ENCODE measurements around the gene OR9A2.

The OR9A2 gene, protein sequence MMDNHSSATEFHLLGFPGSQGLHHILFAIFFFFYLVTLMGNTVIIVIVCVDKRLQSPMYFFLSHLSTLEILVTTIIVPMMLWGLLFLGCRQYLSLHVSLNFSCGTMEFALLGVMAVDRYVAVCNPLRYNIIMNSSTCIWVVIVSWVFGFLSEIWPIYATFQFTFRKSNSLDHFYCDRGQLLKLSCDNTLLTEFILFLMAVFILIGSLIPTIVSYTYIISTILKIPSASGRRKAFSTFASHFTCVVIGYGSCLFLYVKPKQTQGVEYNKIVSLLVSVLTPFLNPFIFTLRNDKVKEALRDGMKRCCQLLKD

DNA sequence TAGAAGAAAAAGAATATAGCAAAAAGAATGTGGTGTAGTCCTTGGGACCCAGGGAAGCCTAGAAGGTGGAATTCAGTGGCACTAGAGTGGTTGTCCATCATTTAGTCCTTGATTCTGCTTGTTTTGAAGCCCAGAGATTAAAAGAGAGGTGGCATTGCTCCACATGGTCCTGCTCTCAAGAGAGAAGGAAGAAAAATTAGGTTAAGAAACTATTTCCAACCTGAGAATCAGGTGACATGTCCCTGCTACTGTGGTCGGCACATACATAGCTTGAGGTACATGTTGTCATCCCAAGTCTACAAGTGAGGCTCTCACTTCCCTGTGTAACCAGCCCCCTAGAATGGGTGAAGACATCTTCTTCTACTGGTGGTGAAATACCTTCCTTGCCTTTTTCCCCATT lies at the start of gene OR9A2:
TSS of gene OR9A2 (minus strand) at position 101 of the 400 bp plus-strand sequence. CDS start at position 101, 0 bp downstream.
- TF ChIP-seq CTCF (IDR thresholded peaks at IDR 0.05; ENCODE audit: low read depth, low read length): no peak
- no peak for DNase-seq (ENCODE audit: extremely low read depth, low read depth)

- no peak for TF ChIP-seq CTCF (IDR thresholded peaks at IDR 0.05; ENCODE audit: low read depth, low read length)
- no peak for DNase-seq (ENCODE audit: extremely low read depth, low read depth)
Measured at GRCh38 chr7:143074141-143074540, 47.2 kb upstream of the OR9A2 start.

DNA sequence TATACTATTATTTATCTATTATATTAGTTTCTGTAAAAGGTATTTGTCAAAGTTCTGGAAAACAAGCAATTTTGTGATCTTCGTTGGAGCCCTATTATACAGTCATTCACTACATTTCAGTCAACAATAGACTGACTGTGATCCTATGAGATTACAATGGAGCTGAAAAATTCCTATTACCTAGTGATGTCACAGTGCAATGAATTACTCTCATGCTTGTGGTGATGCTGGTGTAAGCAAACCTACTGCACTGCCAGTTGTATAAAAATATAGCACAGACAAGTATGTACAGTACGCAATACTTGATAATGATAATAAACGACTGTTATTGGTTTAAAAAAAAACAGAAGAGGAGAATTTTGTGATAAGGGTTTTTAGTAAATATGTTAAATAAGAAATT lies 46.6 kb upstream of the OR9A2 start:
- DNase-seq (ENCODE audit: extremely low read depth, low read depth): no peak
- no peak for TF ChIP-seq CTCF (IDR thresholded peaks at IDR 0.05; ENCODE audit: low read depth, low read length)

DNA sequence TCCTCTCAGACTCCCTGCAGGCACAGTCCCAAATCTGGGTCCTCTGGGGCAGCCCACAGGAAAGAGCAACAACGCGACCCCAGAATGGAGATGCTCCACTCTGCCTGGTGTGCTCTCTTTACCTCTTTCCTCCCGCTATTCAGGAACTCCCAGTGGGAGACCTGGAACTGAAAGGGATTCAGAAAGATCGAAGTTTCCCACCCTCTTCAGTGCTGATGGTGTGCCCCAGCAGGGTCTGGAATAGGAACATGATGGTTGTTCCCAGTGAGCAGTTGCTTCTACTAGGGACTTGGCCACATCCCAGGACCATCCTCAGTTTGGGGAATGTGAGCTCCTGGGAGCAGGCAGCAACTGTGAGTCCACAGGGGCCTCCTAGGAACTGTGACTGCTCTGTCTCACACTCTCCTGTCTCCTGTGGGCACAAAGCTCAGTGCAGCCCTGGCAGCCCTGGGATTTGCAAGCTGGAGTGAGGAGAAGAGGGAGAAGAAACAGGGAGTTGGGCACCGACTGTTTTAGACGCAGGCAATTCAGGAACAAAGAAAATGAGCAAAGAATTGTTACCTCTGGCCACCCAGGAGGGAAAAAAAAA lies 43.1 kb upstream of the OR9A2 start:
- no peak for DNase-seq (ENCODE audit: extremely low read depth, low read depth)
- no peak for TF ChIP-seq CTCF (IDR thresholded peaks at IDR 0.05; ENCODE audit: low read depth, low read length)

DNA sequence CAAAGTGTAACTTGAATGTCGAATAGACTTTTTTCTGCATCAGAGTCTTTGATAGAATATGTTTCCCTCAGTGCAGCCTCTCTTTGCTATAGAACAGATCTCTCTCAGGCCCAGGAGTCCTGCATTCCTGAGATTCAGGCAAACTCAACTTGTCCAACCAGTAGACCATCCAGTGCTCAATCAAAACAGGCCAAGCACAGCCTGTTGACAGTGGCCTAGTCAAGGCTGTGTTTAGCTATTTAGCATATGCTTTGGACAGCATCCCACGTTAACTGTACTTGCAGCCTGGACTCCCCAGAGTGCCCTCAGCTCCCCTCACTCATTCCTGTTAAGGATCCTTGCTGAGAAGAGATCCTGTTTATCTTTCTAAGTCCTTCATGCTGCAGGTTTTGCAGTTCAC lies 41.5 kb upstream of the OR9A2 start:
- TF ChIP-seq CTCF (IDR thresholded peaks at IDR 0.05; ENCODE audit: low read depth, low read length): no peak
- no peak for DNase-seq (ENCODE audit: extremely low read depth, low read depth)

GRCh38 chr7:143063741-143064140 lies 36.8 kb upstream of the OR9A2 start:
- no peak for TF ChIP-seq CTCF (IDR thresholded peaks at IDR 0.05; ENCODE audit: low read depth, low read length)
- DNase-seq (ENCODE audit: extremely low read depth, low read depth): no peak

GRCh38 chr7:143055754-143056153 lies 28.8 kb upstream of the OR9A2 start:
- no peak for DNase-seq (ENCODE audit: extremely low read depth, low read depth)
- TF ChIP-seq CTCF (IDR thresholded peaks at IDR 0.05; ENCODE audit: low read depth, low read length): no peak

All from AG09319 (cell line).